Breast epithelium (tissue), 4 donors: ENCODE measurements around the gene CTNND2. TPM values are rescaled to one million over a fixed set of nuclear protein-coding genes. Genes with fewer than 3 reads are reported as not detected.

ENCODE experiments used
- DNase-seq, 2 donors: peaks; one replicate each; pipeline ENCODE4 v3.0.0-alpha.2; 2019; ENCODE audit warnings: low spot score in 2 of 2
- H3K27ac ChIP-seq, 2 donors: fragments of 200-600 bp; sonication (generic) in 1 of 2; one replicate each; pipeline ENCODE4 v1.5.1; 2016 to 2019; ENCODE audit warnings: mild to moderate bottlenecking in 1 of 2
- H3K27me3 ChIP-seq, 2 donors: fragments of 200-600 bp; sonication (generic) in 1 of 2; one replicate each; pipeline versions ENCODE4 v1.5.1 to v1.6.0; 2017 to 2019; ENCODE audit warnings: control low read depth in 1 of 2, mild to moderate bottlenecking in 1 of 2
- H3K36me3 ChIP-seq: fragments of 200-600 bp; one replicate; pipeline ENCODE4 v1.5.1; 2019
- H3K4me1 ChIP-seq, 2 donors: fragments of 200-600 bp; sonication (generic); one replicate each; pipeline ENCODE4 v1.5.1; 2016 to 2019; ENCODE audit warnings: control low read depth in 1 of 2
- H3K4me3 ChIP-seq, 3 donors: fragments of 200-600 bp; sonication (generic); 1 replicate in 2 of 3; 2 replicates in 1 of 3; pipeline ENCODE4 v1.5.1; 2016 to 2019; ENCODE audit warnings: mild to moderate bottlenecking in 3 of 3, moderate library complexity in 2 of 3
- H3K9me3 ChIP-seq, 2 donors: fragments of 200-600 bp; sonication (generic) in 1 of 2; one replicate each; pipeline ENCODE4 v1.5.1; 2016 to 2019; ENCODE audit warnings: control low read depth in 1 of 2
- POLR2A ChIP-seq: fragments of 450-650 bp; IDR thresholded peaks from one replicate; pipeline ENCODE4 v1.6.1; 2016; ENCODE audit warnings: antibody characterized with exemption, mild to moderate bottlenecking, moderate library complexity
- POLR2AphosphoS5 ChIP-seq, 3 donors: sonication (generic); formaldehyde crosslinking; IDR thresholded peaks; one replicate each; pipeline ENCODE4 v1.6.1; 2017; ENCODE audit warnings: antibody characterized with exemption in 3 of 3
- intact Hi-C: fragments of 100-400 bp; cut with DNase I; formaldehyde crosslinking; loops from one replicate; pipeline ENCODE4 v1.15.1; 2023; ENCODE audit warnings: low total_unique reads
- total RNA-seq, 3 donors: library from RNA; depleted of rRNA; stranded (reverse); fragments of >200 nt; gene quantifications; one replicate each; pipeline ENCODE4 v1.1.0, GENCODE V29; 2016
- TF ChIP-seq, protein P1 (sequence below), 3 donors: fragments of 450-650 bp; IDR thresholded peaks; one replicate each; pipeline ENCODE4 v1.5.1; 2016 to 2017; ENCODE audit warnings: antibody characterized with exemption in 3 of 3, mild to moderate bottlenecking in 3 of 3, moderate library complexity in 3 of 3

The CTNND2 gene
- total RNA-seq, 3 donors from 2014 or later = 3.3 to 6.0 TPM; not detected in 1

GRCh38 chr5:10946050-10946449 is 958.2 kb downstream of the CTNND2 start:
- Histone ChIP-seq H3K27me3 (no peaks in the 10 kb centered on the region), H3K4me1 (no peaks in the 10 kb centered on the region), H3K4me3 (no peak overlapping the region), H3K27ac (no peak overlapping the region), H3K36me3 (no peaks in the 10 kb centered on the region), H3K9me3 (no peaks in the 10 kb centered on the region)
- TF ChIP-seq, protein P1, sequence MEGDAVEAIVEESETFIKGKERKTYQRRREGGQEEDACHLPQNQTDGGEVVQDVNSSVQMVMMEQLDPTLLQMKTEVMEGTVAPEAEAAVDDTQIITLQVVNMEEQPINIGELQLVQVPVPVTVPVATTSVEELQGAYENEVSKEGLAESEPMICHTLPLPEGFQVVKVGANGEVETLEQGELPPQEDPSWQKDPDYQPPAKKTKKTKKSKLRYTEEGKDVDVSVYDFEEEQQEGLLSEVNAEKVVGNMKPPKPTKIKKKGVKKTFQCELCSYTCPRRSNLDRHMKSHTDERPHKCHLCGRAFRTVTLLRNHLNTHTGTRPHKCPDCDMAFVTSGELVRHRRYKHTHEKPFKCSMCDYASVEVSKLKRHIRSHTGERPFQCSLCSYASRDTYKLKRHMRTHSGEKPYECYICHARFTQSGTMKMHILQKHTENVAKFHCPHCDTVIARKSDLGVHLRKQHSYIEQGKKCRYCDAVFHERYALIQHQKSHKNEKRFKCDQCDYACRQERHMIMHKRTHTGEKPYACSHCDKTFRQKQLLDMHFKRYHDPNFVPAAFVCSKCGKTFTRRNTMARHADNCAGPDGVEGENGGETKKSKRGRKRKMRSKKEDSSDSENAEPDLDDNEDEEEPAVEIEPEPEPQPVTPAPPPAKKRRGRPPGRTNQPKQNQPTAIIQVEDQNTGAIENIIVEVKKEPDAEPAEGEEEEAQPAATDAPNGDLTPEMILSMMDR (IDR thresholded peaks at IDR 0.05) = no peak
- TF ChIP-seq POLR2A (no peak), POLR2AphosphoS5 (IDR thresholded peaks at IDR 0.05) (no peak)
- no peak for DNase-seq
- intact Hi-C loops = no loop called here

- no peak for DNase-seq
- Histone ChIP-seq H3K36me3 (no peaks in the 10 kb centered on the region), H3K4me3 (no peak overlapping the region), H3K4me1 (no peaks in the 10 kb centered on the region), H3K9me3 (no peaks in the 10 kb centered on the region), H3K27me3 (no peaks in the 10 kb centered on the region), H3K27ac (no peak overlapping the region)
- intact Hi-C loops = no loop called here
- no peak for TF ChIP-seq POLR2AphosphoS5 (IDR thresholded peaks at IDR 0.05)
- TF ChIP-seq POLR2A = no peak
- TF ChIP-seq, protein P1 (IDR thresholded peaks at IDR 0.05) = no peak
Measured at GRCh38 chr5:10941900-10942299, 962.3 kb downstream of the CTNND2 start.

DNA sequence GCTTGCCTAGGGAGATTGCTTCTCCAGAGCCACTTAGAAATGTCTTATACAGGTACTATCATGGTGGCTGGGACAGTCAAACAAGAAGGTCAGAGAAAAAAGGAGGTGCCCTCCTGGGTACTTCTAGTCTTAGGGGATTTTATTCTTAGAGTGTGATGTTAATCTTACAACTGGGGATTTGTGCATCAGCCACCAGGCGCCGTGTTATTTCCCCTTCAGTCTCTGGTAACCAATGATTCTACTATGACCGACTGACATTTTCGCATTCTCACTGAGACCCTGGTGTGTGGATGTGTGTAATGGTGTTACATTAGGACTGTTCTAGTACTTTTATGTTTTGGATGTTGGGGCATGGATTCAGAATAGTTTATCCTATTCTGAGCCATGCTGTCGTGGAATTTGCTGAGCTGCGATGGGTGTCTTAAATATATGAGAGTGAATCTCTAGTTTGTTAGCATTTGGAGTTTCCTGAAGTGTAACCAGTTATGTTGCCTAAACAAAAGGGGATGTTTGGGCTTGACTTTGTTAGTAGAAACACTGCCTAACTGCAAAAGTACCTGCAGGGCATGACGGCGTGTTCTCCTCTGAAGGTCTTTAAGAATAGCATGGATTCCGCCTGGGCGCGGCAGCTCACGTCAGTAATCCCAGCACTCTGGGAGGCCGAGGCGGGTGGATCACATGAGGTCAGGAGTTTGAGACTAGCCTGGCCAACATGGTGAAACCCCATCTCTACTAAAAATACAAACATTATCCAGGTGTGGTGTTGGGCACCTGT is 968.0 kb downstream of the CTNND2 start:
- intact Hi-C loops = no loop called here
- Histone ChIP-seq H3K27me3 (no peaks in the 10 kb centered on the region), H3K4me3 (no peak overlapping the region), H3K4me1 (no peaks in the 10 kb centered on the region), H3K36me3 (no peaks in the 10 kb centered on the region), H3K9me3 (no peaks in the 10 kb centered on the region), H3K27ac (no peak overlapping the region)
- TF ChIP-seq, protein P1 (IDR thresholded peaks at IDR 0.05) = no peak
- TF ChIP-seq POLR2A (no peak), POLR2AphosphoS5 (IDR thresholded peaks at IDR 0.05) (no peak)
- no peak for DNase-seq

GRCh38 chr5:10935536-10935935 is 968.7 kb downstream of the CTNND2 start:
- Histone ChIP-seq H3K4me1 (no peaks in the 10 kb centered on the region), H3K9me3 (no peaks in the 10 kb centered on the region), H3K27ac (no peak overlapping the region), H3K36me3 (no peaks in the 10 kb centered on the region), H3K4me3 (no peak overlapping the region), H3K27me3 (no peaks in the 10 kb centered on the region)
- TF ChIP-seq, protein P1 (IDR thresholded peaks at IDR 0.05) = no peak
- TF ChIP-seq POLR2A = no peak
- no peak for TF ChIP-seq POLR2AphosphoS5 (IDR thresholded peaks at IDR 0.05)
- intact Hi-C loops = loop anchor here (2.0 kb wide), 1 partner anchor 71 kb away; no protein-coding TSS in a partner anchor
- DNase-seq = no peak

DNA sequence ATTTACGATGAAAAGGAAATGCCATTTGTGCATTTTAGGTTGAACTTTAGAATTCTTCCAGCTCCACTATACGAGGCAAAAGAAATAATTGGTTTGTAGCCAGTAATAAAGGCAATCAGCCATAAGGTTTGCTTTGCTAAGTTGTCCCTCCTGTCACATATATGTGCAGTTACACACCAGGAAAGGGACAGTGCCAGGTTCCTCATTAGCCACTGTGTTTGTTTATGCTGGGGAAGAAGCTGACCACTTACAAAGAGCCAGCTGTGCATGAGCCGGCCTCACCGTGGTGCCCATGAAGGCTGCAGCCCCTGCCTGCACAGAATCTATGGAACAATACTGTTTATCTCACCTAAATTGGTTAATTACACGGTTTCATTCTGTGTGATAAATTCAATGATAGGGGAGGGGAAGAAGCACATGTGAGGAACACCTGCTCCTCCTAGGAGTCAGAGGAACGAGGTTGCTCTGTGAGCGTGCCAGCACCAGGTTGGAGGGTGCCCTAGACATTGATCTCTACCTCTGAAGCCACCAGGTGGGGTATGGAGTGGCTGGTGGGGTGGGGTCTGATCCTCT is 969.4 kb downstream of the CTNND2 start:
- DNase-seq = no peak
- intact Hi-C loops = loop anchor here (2.0 kb wide), 1 partner anchor 72 kb away; no protein-coding TSS in a partner anchor
- Histone ChIP-seq H3K4me3 (no peak overlapping the region), H3K27ac (no peak overlapping the region), H3K36me3 (no peaks in the 10 kb centered on the region), H3K27me3 (no peaks in the 10 kb centered on the region), H3K9me3 (peaks cover 0 to 2% of the 10 kb centered on the region in 2 donors), H3K4me1 (no peaks in the 10 kb centered on the region)
- TF ChIP-seq POLR2A = no peak
- TF ChIP-seq, protein P1 (IDR thresholded peaks at IDR 0.05) = no peak
- no peak for TF ChIP-seq POLR2AphosphoS5 (IDR thresholded peaks at IDR 0.05)
